Measurements from ENCODE around the gene LDLRAD2.

- TF ChIP-seq POLR2A (IDR thresholded peaks at IDR 0.05) (no peak), CTCF (IDR thresholded peaks at IDR 0.05) (no peak)
These were observed 62.3 kb downstream of the LDLRAD2 start for GRCh38 chr1:21874328-21874727.

Data from Peyer's patch (tissue), 4 donors.